Embryonic facial prominence (tissue), 1 donor: ENCODE data around the gene IFT172.
A peak's percentile ranks its signal among the peaks of the same experiment; 100 is the strongest.

Experiments
- DNase-seq: peaks from one replicate; pipeline ENCODE4 v3.0.0-alpha.2; 2016; ENCODE audit errors: extremely low spot score

The IFT172 gene

GRCh38 chr2:27422958-27423357 is 66.6 kb downstream of the IFT172 start:
- no peak for DNase-seq

GRCh38 chr2:27421660-27422250 is 67.8 kb downstream of the IFT172 start:
- no peak for DNase-seq

GRCh38 chr2:27420996-27421395 is 68.5 kb downstream of the IFT172 start:
- DNase-seq: no peak

- no peak for DNase-seq
These were observed 73.4 kb downstream of the IFT172 start for GRCh38 chr2:27416151-27416550.

GRCh38 chr2:27412419-27413152 is 77.0 kb downstream of the IFT172 start:
- DNase-seq: no peak

GRCh38 chr2:27409321-27410073 is 80.0 kb downstream of the IFT172 start, which contains the start of gene PPM1G:
Gene PPM1G (minus strand): TSS chr2:27409591. CDS start chr2:27409422, 169 bp downstream.
- peak; percentile 80 for DNase-seq

GRCh38 chr2:27408601-27409320 is 80.8 kb downstream of the IFT172 start:
- DNase-seq: no peak

- peak; percentile 51 for DNase-seq
These were observed 81.6 kb downstream of the IFT172 start for GRCh38 chr2:27407798-27408491.

GRCh38 chr2:27400348-27401135 is 89.0 kb downstream of the IFT172 start:
- DNase-seq: no peak

- DNase-seq: no peak
These were observed 90.6 kb downstream of the IFT172 start for GRCh38 chr2:27398962-27399361.
